GM19452 (cell line): ENCODE data around the gene CNOT11.
"Not testable (repeated sequence)": the region's sequence is repeated elsewhere in the genome, so short reads cannot be mapped to it uniquely, and the experiment has no call there.

ENCODE experiments used
- ATAC-seq: cut with Tn5 transposase; IDR thresholded peaks from one replicate; pipeline ENCODE4 v1.9.1; 2021; ENCODE audit not compliant: unreplicated experiment

CNOT11 gene

GRCh38 chr2:101308432-101309210 is 55.9 kb downstream of the CNOT11 start, which contains the start of gene RNF149:
TSS of gene RNF149 (minus strand) at chr2:101308701. CDS start at chr2:101308588, 113 bp downstream.
- peak; percentile 53 for ATAC-seq

- no peak for ATAC-seq
Measured at GRCh38 chr2:101310090-101310833, 57.6 kb downstream of the CNOT11 start.

- ATAC-seq = no peak
Measured at GRCh38 chr2:101310834-101311695, 58.4 kb downstream of the CNOT11 start.

- no peak for ATAC-seq
Measured at GRCh38 chr2:101311696-101312017, 59.0 kb downstream of the CNOT11 start.

GRCh38 chr2:101316568-101316967 is 63.9 kb downstream of the CNOT11 start:
- ATAC-seq = not testable (repeated sequence)
